ENCODE measurements around the gene FSIP1.

Gene FSIP1

DNA sequence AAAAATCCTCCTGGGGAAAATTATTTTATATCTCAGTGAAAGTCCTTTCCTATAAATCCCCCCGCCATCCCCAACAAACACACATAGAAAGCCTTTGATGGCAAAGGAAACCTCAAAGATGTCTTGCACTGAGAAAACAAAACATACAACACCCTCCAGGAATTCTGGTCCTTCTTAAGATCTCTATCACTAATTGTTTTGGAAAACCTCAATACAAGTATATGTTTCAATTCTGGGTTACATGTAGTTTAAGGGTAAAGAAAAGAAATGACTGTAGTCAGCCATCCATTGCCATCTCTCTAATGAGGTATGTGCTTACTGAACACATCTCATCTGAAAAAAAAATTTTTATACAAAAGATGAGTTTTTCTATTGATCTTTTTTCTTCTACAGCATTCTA, 97.3 kb downstream of the FSIP1 start:
- Histone ChIP-seq H3K4me3 (ENCODE audit: low read depth, low read length, poor library complexity, severe bottlenecking) (no peak overlapping the region), H3K4me2 (ENCODE audit: low read length) (no peak overlapping the region), H4K20me1 (ENCODE audit: insufficient read depth, low read length) (no peaks in the 10 kb centered on the region), H3K9ac (ENCODE audit: low read length) (no peak overlapping the region), H3K79me2 (ENCODE audit: insufficient read depth, low read length) (no peaks in the 10 kb centered on the region), H3K9me2 (ENCODE audit: low read depth, low read length) (no peaks in the 10 kb centered on the region), H3K36me3 (ENCODE audit: insufficient read depth, low read length) (no peaks in the 10 kb centered on the region), H3F3A (ENCODE audit: insufficient read depth, low read length) (no peaks in the 10 kb centered on the region), H3K27ac (ENCODE audit: low read depth, low read length, poor library complexity, severe bottlenecking) (no peak overlapping the region), H2AFZ (ENCODE audit: low read length) (no peak overlapping the region), H3K27me3 (ENCODE audit: insufficient read depth, low read length) (no peaks in the 10 kb centered on the region), H3K9me3 (ENCODE audit: low read length) (no peaks in the 10 kb centered on the region), H3K4me1 (ENCODE audit: insufficient read depth, low read length, severe bottlenecking) (no peaks in the 10 kb centered on the region)
- TF ChIP-seq EZH2 (IDR thresholded peaks at IDR 0.05; ENCODE audit: borderline replicate concordance, low read length): no peak
- TF ChIP-seq, protein P1, sequence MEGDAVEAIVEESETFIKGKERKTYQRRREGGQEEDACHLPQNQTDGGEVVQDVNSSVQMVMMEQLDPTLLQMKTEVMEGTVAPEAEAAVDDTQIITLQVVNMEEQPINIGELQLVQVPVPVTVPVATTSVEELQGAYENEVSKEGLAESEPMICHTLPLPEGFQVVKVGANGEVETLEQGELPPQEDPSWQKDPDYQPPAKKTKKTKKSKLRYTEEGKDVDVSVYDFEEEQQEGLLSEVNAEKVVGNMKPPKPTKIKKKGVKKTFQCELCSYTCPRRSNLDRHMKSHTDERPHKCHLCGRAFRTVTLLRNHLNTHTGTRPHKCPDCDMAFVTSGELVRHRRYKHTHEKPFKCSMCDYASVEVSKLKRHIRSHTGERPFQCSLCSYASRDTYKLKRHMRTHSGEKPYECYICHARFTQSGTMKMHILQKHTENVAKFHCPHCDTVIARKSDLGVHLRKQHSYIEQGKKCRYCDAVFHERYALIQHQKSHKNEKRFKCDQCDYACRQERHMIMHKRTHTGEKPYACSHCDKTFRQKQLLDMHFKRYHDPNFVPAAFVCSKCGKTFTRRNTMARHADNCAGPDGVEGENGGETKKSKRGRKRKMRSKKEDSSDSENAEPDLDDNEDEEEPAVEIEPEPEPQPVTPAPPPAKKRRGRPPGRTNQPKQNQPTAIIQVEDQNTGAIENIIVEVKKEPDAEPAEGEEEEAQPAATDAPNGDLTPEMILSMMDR (IDR thresholded peaks at IDR 0.05; ENCODE audit: low read length): no peak

DNA sequence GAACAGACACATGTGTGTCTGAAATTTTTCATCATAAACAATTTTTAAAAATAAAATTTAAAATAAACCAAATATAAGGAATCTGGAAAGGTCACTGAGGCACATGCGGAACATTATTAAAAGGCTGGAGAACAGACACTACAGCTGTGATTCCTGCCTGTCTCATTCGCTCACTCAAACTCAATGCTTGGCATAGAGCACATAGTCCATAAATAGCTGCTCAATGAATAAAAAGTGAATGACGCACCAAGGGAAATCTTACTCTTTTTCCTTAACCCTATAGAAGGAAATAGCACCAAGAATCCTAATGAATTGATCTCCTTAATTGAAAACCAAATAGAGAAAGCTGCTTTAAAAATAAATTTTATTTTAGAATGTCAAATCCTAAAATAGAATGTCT, 98.4 kb downstream of the FSIP1 start:
- TF ChIP-seq, protein P1 (IDR thresholded peaks at IDR 0.05; ENCODE audit: low read length): no peak
- no peak for TF ChIP-seq EZH2 (IDR thresholded peaks at IDR 0.05; ENCODE audit: borderline replicate concordance, low read length)
- no peak overlapping the region for H3K4me3 ChIP-seq (ENCODE audit: low read depth, low read length, poor library complexity, severe bottlenecking)
- H3K9ac ChIP-seq (ENCODE audit: low read length): no peak overlapping the region
- H2AFZ ChIP-seq (ENCODE audit: low read length): no peak overlapping the region
- no peak overlapping the region for H3K27ac ChIP-seq (ENCODE audit: low read depth, low read length, poor library complexity, severe bottlenecking)
- H3F3A ChIP-seq (ENCODE audit: insufficient read depth, low read length): no peaks in the 10 kb centered on the region
- no peaks in the 10 kb centered on the region for H3K27me3 ChIP-seq (ENCODE audit: insufficient read depth, low read length)
- H3K79me2 ChIP-seq (ENCODE audit: insufficient read depth, low read length): no peaks in the 10 kb centered on the region
- no peaks in the 10 kb centered on the region for H4K20me1 ChIP-seq (ENCODE audit: insufficient read depth, low read length)
- no peak overlapping the region for H3K4me2 ChIP-seq (ENCODE audit: low read length)
- no peaks in the 10 kb centered on the region for H3K9me3 ChIP-seq (ENCODE audit: low read length)
- H3K4me1 ChIP-seq (ENCODE audit: insufficient read depth, low read length, severe bottlenecking): no peaks in the 10 kb centered on the region
- no peaks in the 10 kb centered on the region for H3K36me3 ChIP-seq (ENCODE audit: insufficient read depth, low read length)
- no peaks in the 10 kb centered on the region for H3K9me2 ChIP-seq (ENCODE audit: low read depth, low read length)

DNA sequence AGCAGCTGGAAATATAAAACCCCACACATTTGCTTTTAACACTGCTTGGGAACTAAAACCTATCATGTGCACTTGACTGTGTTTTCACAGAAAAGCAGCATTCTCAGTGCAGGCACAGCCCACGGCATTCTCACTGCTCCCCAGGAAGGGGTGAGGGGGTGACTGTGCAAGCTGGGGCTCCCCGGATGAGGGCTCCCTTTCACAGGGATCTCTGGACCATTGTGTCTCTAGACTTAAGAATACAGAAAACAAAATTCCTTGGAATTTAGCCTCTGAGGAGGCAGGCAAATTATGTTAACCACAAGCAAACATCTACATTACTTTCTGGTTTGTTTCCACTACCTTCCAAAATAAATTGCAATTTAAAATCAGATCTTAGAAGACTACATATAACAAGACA, 100.3 kb downstream of the FSIP1 start:
- H3K4me1 ChIP-seq (ENCODE audit: insufficient read depth, low read length, severe bottlenecking): no peaks in the 10 kb centered on the region
- H3K9ac ChIP-seq (ENCODE audit: low read length): no peak overlapping the region
- no peak overlapping the region for H2AFZ ChIP-seq (ENCODE audit: low read length)

More for the DNA sequence above, 100.3 kb downstream of the FSIP1 start:
- H3K27me3 ChIP-seq (ENCODE audit: insufficient read depth, low read length): no peaks in the 10 kb centered on the region
- H3K9me2 ChIP-seq (ENCODE audit: low read depth, low read length): no peaks in the 10 kb centered on the region
- H3K4me3 ChIP-seq (ENCODE audit: low read depth, low read length, poor library complexity, severe bottlenecking): no peak overlapping the region
- H3K4me2 ChIP-seq (ENCODE audit: low read length): no peak overlapping the region
- TF ChIP-seq, protein P1 (IDR thresholded peaks at IDR 0.05; ENCODE audit: low read length): no peak
- no peaks in the 10 kb centered on the region for H4K20me1 ChIP-seq (ENCODE audit: insufficient read depth, low read length)
- H3F3A ChIP-seq (ENCODE audit: insufficient read depth, low read length): no peaks in the 10 kb centered on the region
- no peaks in the 10 kb centered on the region for H3K9me3 ChIP-seq (ENCODE audit: low read length)
- no peaks in the 10 kb centered on the region for H3K79me2 ChIP-seq (ENCODE audit: insufficient read depth, low read length)
- H3K27ac ChIP-seq (ENCODE audit: low read depth, low read length, poor library complexity, severe bottlenecking): no peak overlapping the region
- H3K36me3 ChIP-seq (ENCODE audit: insufficient read depth, low read length): no peaks in the 10 kb centered on the region
